ENCODE measurements around the gene TMPRSS6.

DNA sequence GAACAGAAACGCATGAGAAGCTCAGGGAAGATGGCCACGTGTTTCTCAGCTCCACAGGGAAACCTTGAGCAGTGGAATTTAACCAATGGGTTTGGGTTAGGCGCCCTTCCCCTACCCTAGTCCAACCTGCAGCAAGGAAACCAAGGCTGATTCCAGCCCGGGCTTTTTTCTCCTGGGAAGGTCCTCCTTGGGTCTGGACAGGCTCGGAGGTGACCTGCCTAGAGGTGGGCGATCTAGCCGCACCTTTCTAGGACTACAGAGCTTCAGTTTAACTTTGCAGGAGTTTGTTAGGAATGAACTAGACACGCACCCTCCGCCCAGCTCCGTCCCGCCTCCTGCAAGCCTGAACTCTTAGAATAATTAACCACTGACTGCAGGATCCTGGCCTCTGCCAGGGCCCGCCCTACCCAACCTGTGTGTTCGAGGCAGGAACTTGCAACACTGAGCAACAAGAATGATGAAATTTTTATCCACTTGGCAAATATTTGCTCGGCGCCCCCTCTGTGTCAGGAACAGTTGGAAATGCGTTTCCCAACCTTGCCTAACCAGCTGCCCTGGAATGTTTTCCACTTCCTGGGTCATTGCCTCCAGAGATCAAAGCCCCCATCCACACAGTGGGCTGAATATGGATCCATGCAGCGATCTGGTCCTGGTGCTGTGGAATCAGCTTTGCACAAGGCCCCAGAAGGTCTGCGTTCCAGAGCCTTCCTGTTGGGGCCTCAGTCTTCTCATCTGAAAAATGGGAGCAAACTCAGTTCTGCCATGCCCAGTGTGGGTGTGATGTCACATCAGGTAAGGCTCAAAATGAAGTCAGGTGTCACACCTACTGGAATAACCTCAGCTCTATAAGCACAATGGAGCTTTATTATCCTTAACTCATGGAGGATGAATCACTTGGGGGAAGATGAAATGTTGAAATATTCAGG, 76.7 kb downstream of the TMPRSS6 start:
- TF ChIP-seq, protein P1, sequence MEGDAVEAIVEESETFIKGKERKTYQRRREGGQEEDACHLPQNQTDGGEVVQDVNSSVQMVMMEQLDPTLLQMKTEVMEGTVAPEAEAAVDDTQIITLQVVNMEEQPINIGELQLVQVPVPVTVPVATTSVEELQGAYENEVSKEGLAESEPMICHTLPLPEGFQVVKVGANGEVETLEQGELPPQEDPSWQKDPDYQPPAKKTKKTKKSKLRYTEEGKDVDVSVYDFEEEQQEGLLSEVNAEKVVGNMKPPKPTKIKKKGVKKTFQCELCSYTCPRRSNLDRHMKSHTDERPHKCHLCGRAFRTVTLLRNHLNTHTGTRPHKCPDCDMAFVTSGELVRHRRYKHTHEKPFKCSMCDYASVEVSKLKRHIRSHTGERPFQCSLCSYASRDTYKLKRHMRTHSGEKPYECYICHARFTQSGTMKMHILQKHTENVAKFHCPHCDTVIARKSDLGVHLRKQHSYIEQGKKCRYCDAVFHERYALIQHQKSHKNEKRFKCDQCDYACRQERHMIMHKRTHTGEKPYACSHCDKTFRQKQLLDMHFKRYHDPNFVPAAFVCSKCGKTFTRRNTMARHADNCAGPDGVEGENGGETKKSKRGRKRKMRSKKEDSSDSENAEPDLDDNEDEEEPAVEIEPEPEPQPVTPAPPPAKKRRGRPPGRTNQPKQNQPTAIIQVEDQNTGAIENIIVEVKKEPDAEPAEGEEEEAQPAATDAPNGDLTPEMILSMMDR (IDR thresholded peaks at IDR 0.05; ENCODE audit: low read depth, low read length): no peak
- no peak for TF ChIP-seq EZH2phosphoT487 (IDR thresholded peaks at IDR 0.05; ENCODE audit: low read depth)
